Left colon (tissue), 2 donors: ENCODE results near the gene MSRB1. TPM values are rescaled to one million over a fixed set of nuclear protein-coding genes. Genes with fewer than 3 reads are reported as not detected.
A peak's percentile ranks its signal among the peaks of the same experiment; 100 is the strongest.
"Not testable (repeated sequence)": the region's sequence is repeated elsewhere in the genome, so short reads cannot be mapped to it uniquely, and the experiment has no call there.

Source experiments
- ATAC-seq: fragments of 200-7000 bp; cut with Tn5 transposase; one replicate; pipeline ENCODE4 v1.9.1; 2020; ENCODE audit warnings: mild to moderate bottlenecking, moderate library complexity
- DNase-seq, 2 donors: peaks; one replicate each; pipeline ENCODE4 v3.0.0-alpha.2; 2020
- intact Hi-C, 2 donors: fragments of 100-400 bp; cut with DNase I in 1 of 2; cut with micrococcal nuclease in 1 of 2; formaldehyde crosslinking; loops; one replicate each; pipeline versions ENCODE4 v1.11.2 to v1.14.0; 2022; cut with DNase I, micrococcal nuclease
- total RNA-seq, 2 donors: library from RNA; stranded (reverse); fragmentation: NEBNext Ultra II Directional; extraction: Animal tissue kit (Norgen Biotek cat#: 25700); gene quantifications; one replicate each; pipeline ENCODE4 v1.2.1, GENCODE V29; 2021
- donor health status: DM: no; HTN: no; CAD: no.
- donor health status: DM: yes; HTN: yes; CAD: no.

Gene MSRB1
- total RNA-seq, 2 donors from 2014 or later: 46.0 to 46.6 TPM

DNA sequence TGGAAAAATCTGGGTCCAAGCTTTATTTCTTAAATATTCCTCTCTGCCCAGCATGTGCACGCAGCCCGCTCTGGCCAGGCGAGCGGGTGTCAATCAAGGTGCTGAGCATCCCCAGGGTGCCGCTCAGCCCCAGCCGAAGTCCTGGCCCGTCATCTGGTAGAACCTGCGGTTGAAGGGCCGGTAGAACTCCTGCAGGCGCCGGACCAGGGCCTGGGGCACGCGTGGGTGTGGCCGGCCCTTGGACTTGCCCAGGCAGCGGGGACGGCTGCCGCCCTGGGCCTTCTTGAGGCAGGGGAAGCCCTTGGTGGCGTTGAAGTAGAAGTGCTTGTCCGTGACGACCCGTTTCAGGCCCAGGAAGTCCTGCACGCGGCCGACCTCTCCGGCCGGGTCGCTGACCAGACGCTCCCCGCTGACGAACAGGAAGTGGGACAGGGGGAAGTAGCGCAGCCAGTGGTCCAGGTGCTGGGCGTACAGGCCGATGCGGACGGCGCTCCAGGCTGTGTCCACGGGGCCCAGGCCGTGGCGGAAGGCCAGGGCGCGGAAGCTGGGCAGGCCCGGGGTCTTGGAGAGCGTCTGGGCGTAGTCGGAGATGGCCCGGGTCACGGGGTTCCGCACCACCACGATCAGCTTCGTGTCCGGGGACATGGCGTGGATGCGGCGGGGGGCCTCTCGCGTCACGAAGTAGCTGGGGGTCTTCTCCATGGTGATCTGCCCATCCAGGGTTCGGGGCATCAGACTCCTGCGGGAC lies 31.4 kb downstream of the MSRB1 start:
- ATAC-seq (no peak), DNase-seq (no peak)
- intact Hi-C loops: no loop called here

DNA sequence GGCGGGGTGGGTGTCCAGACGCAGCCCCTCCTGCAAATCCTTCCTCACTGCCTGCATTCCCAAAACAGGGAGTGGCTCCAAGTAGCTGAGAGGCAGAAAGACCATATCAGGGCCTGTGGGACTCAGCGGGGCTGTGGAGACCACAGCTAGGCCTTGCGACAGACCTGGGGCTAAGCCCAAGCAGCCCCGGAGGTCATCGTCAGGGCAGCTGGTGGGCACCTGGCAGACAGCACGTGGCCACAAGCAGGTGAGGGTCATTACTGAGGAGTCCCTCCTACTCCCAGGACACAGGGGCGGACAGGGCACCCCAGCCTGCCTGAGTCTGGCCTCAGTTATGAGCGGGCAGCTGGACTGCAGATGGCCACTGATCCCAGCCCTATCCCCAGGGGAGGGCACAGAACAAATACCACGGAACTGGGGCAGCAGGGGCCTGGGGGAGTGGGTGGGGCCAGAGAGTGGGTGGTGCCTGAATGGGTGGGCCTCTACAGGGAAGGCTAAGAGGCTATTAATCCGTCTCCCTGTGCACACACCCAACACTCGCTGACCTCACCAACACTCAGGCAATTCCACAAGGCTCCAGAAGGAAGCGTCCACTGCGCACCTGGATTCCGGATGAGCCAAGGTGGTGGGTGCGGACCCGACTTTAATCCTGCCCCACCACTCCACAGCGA lies 33.3 kb downstream of the MSRB1 start:
- ATAC-seq (peak; percentile 64), DNase-seq (peak; percentile 75 to 81)
- intact Hi-C loops: no loop called here

DNA sequence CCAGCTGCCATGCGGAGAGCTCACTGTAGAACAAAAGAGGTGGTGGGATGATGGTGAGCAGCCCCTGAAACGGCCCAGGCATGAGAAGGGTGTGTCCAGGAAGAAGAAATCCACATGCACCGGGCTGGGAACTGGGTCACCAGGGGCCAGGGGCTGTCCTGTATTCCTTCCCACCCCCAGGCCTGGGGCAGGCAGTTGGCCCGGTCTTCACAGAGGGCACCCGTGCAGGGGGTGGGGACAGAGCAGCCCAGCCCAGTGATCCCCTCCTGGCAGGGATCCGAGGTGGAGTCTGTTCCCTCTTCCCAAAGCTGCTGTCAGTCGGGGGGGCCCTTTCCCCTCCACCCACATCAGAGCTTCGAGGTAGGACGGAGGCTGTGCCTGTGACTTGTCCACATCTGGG lies 34.0 kb downstream of the MSRB1 start:
- no peak for ATAC-seq
- no peak for DNase-seq

DNA sequence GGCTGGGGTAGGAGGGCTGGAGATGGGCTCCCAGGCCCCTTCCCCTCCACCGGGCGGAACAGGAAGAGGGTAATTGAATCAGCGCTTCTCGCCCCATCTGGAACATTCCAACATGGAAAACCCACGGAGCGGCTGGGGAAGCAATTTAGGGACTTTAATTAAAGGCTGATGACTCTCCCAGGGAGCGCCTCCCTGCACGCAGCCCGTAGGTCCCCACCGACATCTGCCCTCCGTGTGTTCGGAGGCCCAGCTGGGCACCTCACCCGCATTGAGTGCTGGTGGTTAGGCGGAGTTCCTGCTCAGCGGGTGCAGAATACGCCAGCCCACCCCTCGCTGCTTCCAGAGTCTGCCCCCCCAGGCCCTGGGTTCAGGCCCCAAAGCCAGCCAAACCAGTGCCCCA lies 34.8 kb downstream of the MSRB1 start:
- intact Hi-C loops: no loop called here
- no peak for DNase-seq
- ATAC-seq: no peak

More for the DNA sequence above, 34.0 kb downstream of the MSRB1 start:
- intact Hi-C loops: no loop called here

DNA sequence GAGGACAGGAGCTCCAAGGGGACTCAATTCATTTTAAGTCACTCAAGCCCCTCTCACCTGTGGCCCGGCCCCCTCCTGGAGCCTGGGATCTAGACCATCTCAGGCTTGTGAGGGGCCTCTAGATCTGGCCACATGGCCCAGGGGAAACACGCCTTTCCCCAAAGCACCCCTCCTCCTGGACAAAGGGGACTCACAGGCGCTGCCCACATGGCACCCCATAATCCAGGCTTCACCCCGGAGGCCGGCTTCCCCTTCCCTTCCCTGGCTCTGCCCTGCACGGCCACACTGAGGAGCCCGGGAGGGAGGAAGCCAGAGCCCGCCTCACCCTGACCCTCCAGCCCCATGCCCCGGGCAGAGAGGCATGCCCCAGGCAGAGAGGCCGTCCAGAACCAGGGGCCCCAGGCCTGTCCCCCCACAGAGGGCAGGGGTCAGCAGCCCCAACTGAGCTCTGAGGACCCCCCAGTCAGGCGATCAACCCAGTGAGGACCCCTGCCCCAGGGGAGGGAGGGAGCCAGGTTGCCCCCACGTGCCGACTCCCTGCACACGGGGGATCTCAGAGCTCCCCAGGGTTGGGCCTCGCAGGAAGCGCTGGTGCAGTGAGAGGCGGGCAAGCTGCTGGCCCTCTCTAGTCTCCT lies 35.7 kb downstream of the MSRB1 start:
- intact Hi-C loops: no loop called here
- ATAC-seq (no peak), DNase-seq (no peak)

DNA sequence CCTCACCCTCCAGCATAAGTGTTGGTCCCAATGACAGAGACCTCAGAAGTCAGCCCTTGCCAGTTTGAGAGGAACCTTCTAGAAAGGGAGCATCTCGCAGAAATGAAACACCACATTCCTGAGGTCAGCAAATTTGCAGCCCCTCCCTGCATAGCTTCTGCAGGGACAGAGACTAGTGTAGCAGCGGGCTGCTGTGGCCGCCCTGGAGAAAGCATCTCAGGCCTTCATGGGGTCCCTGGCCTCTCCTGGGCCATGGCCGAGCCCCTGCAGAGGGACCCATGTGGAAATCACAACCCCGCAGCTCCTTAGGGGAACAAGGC lies 36.2 kb downstream of the MSRB1 start:
- intact Hi-C loops: no loop called here
- ATAC-seq: no peak
- no peak for DNase-seq

DNA sequence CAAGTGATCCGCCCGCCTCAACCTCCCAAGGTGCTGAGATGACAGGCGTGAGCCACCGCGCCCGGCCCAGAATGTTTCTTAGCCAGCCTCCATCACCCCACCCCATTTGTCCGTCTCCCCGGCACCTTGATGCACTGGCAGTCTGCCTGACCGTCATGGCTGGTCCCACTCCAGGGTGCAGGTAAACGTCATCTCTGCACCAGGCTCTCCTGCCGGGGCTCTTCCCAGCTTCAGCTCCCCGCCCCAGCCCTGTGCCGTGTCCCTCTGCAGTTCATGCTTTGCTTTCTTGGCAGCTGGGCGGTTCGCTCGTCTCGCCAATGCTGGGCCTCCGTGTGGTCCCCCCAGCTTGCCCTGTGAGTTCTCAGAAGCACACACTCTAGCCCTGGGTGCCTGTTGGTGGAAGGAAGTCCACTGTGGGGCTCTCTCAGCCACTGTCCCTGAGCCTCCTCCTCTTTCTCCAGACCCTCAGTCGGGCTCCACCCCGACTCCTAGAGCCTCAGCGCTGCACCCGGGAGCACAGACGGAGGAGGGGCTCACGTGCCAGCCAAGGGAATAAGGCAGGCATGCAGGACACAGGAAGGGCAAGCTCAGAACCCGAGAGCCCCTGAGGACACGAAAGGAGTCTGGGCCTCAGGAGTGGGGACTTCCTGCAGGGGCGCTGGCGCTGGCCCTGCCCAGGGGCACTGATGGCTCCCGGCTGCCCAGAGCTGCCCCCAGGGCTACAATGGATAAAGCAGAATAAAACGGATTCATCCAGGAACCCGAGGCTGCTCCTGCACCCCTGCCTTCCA lies 36.7 kb downstream of the MSRB1 start:
- intact Hi-C loops: no loop called here
- ATAC-seq (peak; percentile 33), DNase-seq (no peak)

DNA sequence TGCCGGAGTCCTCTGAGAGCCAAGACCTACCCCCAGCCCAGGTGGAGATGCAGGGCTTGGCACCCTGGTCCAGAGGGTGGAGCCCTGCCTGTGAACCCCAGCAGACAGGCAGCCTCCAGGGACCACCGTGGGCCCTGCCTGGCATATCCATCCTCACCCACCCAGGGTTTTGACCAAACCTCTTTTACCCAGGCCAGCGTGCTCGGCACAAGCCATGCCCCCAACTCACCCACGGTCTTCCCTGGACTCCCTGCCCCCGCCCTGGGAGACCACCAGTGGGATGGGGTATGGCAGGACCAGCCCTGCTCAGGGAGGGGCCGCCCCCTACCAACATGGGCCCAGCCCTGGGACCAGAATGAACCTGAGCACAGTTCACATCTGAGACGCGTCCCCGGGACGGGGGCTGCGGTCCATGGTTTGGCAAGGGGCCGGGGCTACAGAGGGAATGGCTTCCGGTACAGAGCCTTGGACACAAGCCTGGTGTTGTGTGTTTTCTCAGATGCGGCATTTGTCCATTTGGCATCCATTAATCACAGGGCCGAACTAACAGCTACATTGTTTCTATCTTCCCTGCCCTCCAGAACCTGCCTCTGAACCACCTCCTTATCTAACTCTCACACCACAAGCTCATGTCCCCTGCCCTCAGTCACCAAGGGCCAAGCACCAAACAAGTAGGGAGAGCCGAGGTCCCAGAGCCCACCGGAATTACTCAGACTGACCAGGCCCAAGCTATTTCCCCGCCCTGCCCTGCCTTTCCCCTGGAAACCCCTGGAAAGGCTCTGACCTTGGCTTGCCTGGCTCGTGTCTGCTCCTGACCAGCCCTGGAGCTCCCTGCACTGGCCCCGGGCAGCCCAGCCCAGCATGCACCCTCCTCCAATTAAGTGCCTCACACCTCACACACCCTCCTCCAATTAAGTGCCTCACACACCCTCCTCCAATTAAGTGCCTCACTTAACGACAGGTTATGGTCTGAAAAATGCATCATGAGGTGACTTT lies 38.9 kb downstream of the MSRB1 start:
- intact Hi-C loops: no loop called here
- ATAC-seq: no peak
- DNase-seq: no peak

DNA sequence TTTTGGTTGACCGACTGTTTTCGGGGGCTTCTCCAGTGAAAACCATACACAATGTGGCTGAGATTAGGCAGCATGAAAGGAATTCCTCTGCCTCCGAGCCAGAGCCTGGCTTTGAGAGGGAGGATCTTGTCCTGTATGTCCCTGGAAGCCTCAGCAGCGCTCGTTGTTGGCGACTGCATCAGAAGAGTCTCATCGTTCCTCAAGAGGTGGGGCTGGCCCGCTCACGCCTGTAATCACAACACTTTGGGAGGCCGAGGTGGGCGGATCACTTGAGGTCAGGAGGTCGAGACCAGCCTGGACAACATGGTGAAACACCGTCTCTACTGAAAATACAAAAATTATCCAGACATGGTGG lies 39.8 kb downstream of the MSRB1 start:
- ATAC-seq: no peak
- DNase-seq: no peak
- intact Hi-C loops: no loop called here

DNA sequence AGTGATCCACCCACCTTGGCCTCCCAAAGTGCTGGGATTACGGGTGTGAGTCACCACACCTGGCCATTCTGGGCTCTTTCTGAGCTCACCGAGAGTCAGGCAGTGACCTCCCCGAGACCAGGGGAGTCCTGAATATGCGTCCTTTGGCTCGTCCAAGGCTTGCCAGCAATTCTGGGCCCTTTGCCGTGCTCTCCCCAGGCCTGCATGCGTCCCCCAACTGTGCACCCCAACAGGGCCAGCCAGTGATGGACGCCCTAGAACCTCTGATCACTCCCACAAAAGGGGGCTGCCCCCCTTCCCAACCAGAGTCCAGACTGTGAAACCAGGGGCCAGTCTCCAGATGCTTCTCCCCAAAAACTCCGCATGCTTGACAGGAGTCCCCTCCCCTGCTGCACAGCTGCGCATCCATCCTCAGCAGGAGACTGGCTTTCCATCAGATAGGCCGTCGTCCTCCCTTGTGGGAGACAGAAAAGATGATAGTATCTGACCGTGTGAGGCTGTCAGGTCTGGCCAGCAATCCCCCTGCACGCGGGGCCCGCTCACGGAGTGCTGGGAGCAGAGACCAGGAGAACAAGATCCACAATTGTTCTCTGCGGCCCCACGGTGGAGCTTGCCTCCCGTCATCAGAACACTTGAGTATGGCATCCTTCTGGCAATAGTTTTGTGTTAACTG lies 40.3 kb downstream of the MSRB1 start:
- ATAC-seq (no peak), DNase-seq (no peak)
- intact Hi-C loops: no loop called here

DNA sequence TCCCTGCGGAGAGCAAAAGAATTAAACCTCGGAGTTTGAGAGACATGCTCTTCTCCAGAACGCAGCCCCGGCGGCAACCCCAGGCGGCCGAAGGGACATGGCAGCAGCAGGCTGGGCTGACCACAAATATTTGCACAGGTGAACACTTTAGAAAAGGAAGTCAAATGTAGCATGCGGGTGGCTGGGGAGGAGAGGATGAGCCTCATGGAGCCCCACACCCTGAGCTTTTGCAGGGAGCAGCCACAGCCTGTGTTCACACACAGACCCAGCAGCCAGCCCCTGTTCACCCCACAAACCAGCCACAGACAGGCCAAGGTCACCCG lies 42.6 kb downstream of the MSRB1 start:
- intact Hi-C loops: no loop called here
- DNase-seq: no peak
- ATAC-seq: peak; percentile 56

DNA sequence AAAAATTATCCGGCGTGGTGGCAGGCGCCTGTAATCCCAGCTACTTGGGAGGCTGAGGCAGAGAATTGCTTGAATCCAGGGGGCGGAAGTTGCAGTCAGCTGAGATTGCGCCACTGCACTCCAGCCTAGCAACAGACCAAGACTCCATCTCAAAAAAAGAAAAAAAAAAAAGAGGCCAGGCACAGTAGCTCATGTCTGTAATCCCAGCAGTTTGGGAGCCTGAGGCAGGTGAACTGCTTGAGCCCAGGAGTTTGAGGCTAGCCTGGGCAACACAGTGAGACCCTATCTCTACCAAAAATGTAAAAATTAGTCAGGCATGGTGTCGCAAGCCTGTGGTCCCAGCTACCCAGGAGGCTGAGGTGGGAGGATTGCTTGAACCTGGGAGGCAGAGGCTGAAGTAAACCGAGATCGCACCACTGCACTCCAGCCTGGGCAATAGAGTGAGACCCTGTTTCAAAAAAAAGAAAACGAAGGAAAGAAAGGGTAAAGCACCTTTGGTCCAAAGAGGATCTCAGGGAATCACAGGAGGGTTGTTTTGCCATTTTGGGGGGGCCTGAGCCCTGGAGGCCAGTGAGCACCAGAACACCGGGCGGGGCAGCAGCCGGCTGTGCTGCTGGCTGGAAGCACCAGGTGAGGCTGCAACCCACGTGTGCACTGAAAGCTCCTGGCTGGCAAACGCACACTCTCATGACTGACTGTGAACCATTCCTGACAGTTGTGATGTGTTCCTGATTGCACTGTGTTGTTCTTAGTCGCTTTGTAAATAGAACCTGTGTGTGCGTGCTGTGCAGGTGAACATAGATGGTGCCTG lies 43.2 kb downstream of the MSRB1 start:
- DNase-seq (peak; percentile 68 to 69), ATAC-seq (peak; percentile 87)
- intact Hi-C loops: no loop called here

DNA sequence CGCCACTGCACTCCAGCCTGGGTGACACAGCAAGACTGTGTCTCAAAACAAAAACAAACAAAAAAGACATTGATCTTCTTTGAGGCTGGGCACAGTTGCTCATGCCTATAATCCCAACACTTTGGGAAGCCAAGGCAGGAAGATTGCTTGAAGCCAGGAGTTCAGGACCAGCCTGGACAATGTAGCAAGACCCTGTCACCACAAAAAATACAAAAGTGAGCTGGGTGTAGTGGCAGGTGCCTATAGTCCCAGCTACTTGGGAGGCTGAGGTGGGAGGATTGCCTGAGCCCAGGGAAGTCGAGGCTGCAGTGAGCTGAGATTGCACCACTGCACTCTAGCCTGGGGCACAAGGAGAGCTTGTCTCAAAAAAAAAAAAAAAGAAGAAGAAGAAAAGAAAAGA lies 45.3 kb downstream of the MSRB1 start:
- ATAC-seq, DNase-seq, intact Hi-C loops: not testable (repeated sequence)

DNA sequence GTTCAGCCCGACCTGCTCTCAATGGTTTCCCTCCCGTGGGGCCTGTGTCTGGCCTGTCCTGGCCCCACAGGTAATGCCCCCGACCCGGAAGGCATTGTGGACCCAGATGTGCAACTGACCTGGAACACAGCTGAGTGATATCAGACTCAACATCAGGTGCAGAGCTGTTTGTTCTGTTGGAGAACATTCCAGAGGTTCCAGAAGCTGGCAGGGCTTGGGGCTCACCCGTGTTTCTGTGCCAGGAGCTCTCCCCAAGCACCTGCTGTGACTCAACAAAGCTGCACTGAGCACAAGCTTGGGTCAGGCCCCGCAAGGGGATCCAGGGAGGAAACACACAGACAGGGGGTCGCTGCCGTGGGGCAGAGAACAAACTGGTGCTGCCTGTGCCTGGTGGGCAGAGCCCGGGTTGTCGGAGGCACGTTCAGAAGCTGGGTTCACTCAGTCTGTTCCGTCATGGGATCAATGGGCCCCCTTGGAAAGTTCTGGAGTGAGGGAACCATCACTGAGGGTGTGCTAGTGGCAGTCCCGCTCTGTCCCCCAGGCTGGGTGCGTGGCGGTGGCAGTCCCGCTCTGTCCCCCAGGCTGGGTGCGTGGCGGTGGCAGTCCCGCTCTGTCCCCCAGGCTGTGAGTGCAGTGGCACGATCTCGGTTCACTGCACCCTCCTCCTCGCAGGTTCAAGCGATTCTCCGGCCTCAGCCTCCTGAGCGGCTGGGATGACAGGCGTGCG lies 46.9 kb downstream of the MSRB1 start:
- intact Hi-C loops: no loop called here
- ATAC-seq (no peak), DNase-seq (no peak)

DNA sequence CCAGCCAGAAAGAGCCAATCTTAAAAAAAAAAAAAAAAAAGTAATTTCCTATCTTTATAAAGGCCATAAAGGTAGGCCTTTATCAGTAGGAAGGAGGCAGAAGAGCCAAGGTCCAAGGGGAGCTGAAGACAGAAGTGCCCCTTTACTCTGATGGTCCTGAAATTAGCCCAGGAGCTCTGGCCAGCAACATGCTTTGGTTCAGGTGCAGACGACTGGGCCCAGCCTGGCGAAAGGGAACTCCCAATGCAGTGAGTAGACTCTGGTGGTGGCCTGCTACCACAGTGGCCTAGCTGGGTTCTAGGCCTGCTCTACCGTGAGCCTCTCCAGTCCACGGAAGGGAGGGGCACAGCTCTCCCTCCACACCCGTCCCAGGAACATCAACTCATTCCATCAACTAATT lies 47.9 kb downstream of the MSRB1 start:
- ATAC-seq: peak; percentile 74
- DNase-seq: no peak
- intact Hi-C loops: no loop called here

DNA sequence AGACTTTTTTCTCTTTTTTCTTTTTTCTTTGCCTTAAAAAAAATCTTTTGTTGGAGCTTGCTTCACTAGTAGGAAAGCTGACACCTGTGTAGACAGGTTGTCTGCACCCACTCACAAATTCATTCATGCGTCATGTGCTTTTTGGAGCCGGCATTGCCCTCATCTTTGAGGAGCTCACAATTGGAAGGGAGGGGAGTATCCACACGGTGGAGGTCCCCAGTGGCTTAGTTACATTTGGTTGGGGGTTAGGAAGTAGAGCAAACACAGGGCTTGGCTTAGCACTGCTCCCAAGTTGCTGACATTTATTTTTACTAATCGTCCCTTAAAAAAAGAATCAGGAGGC lies 52.3 kb downstream of the MSRB1 start:
- intact Hi-C loops: no loop called here
- ATAC-seq (no peak), DNase-seq (no peak)
